Spinal cord (tissue), 10 donors: ENCODE results near the gene NAV3. TPM values are rescaled to one million over a fixed set of nuclear protein-coding genes. Genes with fewer than 3 reads are reported as not detected.

Experiments
- DNase-seq, 6 donors: peaks; one replicate each; pipeline versions ENCODE4 v3.0.0 to v3.0.0-alpha.2; 2013 to 2015; ENCODE audit warnings: low spot score in 6 of 6, low read depth in 4 of 6
- H3K27ac ChIP-seq: one replicate; pipeline ENCODE4 v1.5.1; 2013; ENCODE audit warnings: low read depth, low read length, control low read depth
- H3K27me3 ChIP-seq: one replicate; pipeline ENCODE4 v1.6.1; 2013; ENCODE audit warnings: low read length; ENCODE audit not compliant: control insufficient read depth, insufficient read depth
- H3K36me3 ChIP-seq: one replicate; pipeline ENCODE4 v1.6.1; 2013; ENCODE audit warnings: low read length; ENCODE audit not compliant: control insufficient read depth, insufficient read depth
- H3K4me1 ChIP-seq: one replicate; pipeline ENCODE4 v1.6.1; 2013; ENCODE audit warnings: low read length; ENCODE audit not compliant: control insufficient read depth, insufficient read depth
- H3K4me3 ChIP-seq: one replicate; pipeline ENCODE4 v1.5.1; 2013; ENCODE audit warnings: low read depth, low read length, control low read depth
- H3K9me3 ChIP-seq: one replicate; pipeline ENCODE4 v1.6.1; 2013; ENCODE audit warnings: low read length; ENCODE audit not compliant: control insufficient read depth, insufficient read depth
- WGBS: methylation state at CpG from one replicate; pipeline ENCODE4 v1.1.5; 2013; ENCODE audit warnings: missing lambda C conversion rate; ENCODE audit not compliant: insufficient coverage; 5-methylcytosine and 5-hydroxymethylcytosine counted together
- polyA plus RNA-seq, 2 donors: library from polyadenylated mRNA; unstranded; fragments of 120-200 nt; gene quantifications; one replicate each; pipeline ENCODE4 v1.2.1, GENCODE V29; 2013; ENCODE audit not compliant: insufficient read length in 2 of 2
- total RNA-seq, 2 donors: library from RNA; depleted of rRNA in 1 of 2; stranded (reverse); fragments of 120-200 nt in 1 of 2; fragments of >200 nt in 1 of 2; gene quantifications; one replicate each; pipeline versions ENCODE4 v1.2.3 to v1.2.4, GENCODE V29; 2013 to 2014
- donor health status: healthy.

NAV3 gene
- total and polyA plus RNA-seq, 4 donors = 28.9 to 96.3 (median 47.1) TPM

- no peak for DNase-seq
- Histone ChIP-seq H3K27ac (no peak overlapping the region), H3K27me3 (no peaks in the 10 kb centered on the region), H3K4me1 (no peaks in the 10 kb centered on the region), H3K9me3 (peaks cover 2% of the 10 kb centered on the region), H3K4me3 (no peak overlapping the region), H3K36me3 (no peaks in the 10 kb centered on the region)
- WGBS = 87% methylated on average over 7 of the region's 9 CpGs
These were observed 22.2 kb upstream of the NAV3 start for GRCh38 chr12:77808534-77808933.

- no peak for DNase-seq
- Histone ChIP-seq H3K4me3 (no peak overlapping the region), H3K4me1 (no peaks in the 10 kb centered on the region), H3K27ac (no peak overlapping the region), H3K27me3 (no peaks in the 10 kb centered on the region), H3K9me3 (no peaks in the 10 kb centered on the region), H3K36me3 (no peaks in the 10 kb centered on the region)
- WGBS = no CpG with 5 or more reads among the region's 2 CpGs
These were observed 17.1 kb upstream of the NAV3 start for GRCh38 chr12:77813558-77813957.

DNA sequence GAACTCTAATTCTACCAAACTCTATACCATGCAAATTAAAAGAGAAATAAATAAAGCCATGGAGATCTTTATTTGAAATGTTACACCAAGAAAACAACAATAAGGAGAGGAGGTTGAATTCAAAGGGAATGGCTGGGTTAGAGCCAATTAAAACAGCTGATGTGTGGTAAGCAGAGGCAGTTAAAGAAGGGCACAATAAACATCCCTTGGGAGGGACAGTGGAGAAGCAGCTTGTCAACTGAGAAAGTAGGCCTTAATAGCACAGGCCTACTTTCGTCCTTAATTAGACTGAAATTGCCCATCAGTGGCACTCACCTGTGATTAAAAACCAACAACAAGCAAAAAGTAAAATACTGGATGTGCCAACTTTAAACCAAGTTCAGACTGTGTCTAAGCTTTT is 16.3 kb upstream of the NAV3 start:
- 50% methylated on average over 1 of the region's 1 CpG for WGBS
- Histone ChIP-seq H3K4me1 (no peaks in the 10 kb centered on the region), H3K4me3 (no peak overlapping the region), H3K36me3 (no peaks in the 10 kb centered on the region), H3K9me3 (no peaks in the 10 kb centered on the region), H3K27me3 (no peaks in the 10 kb centered on the region), H3K27ac (no peak overlapping the region)
- DNase-seq = peak in 1 of 6 donors; percentile 66

DNA sequence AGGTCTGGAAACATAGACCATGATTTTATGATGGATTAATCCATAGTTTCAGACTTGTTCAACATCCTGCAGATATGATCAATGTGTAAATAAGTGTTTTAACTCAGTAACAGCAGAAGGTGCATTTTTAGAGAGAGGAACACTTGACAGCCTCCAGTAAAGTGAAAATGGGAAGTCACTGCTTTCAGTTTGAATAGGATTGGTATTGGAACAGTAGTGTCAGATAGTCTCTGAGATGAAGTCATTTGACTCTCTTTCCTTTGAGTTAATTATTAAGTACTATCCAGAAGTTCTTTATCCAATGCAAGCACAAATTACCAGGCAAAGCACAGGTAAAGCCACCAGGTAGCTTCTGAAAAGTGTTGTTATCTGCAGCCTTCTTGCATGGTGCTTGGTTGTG is 14.5 kb upstream of the NAV3 start:
- Histone ChIP-seq H3K4me3 (no peak overlapping the region), H3K36me3 (no peaks in the 10 kb centered on the region), H3K27me3 (no peaks in the 10 kb centered on the region), H3K4me1 (no peaks in the 10 kb centered on the region), H3K27ac (no peak overlapping the region), H3K9me3 (no peaks in the 10 kb centered on the region)
- no peak for DNase-seq

GRCh38 chr12:77817276-77817675 is 13.4 kb upstream of the NAV3 start:
- no peak overlapping the region for H3K27ac ChIP-seq
- H3K4me3 ChIP-seq = no peak overlapping the region
- H3K36me3 ChIP-seq = no peaks in the 10 kb centered on the region
- no peaks in the 10 kb centered on the region for H3K4me1 ChIP-seq
- WGBS = no CpG with 5 or more reads among the region's 2 CpGs
- H3K9me3 ChIP-seq = no peaks in the 10 kb centered on the region
- DNase-seq = no peak
- no peaks in the 10 kb centered on the region for H3K27me3 ChIP-seq

DNA sequence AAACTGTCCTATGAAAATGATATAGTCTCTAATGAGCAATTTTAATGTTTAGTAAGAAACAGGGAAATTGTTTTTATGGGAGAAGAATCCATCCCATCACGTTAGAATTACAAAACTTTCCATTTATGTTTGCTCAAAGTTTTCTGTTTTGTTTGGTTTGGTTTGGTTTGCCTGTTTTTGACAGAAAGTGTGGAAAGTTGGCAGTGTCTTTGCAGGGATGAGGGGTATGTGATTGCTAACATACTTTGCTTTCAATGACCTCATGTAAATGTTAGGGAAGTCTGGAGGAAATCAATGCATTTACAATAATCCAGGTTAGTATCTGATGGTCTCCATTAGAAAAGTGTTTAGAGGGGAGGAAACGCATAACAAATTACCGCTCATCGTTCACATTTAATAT is 12.3 kb upstream of the NAV3 start:
- no peaks in the 10 kb centered on the region for H3K4me1 ChIP-seq
- H3K27me3 ChIP-seq = no peaks in the 10 kb centered on the region
- WGBS = no CpG with 5 or more reads among the region's 4 CpGs
- no peaks in the 10 kb centered on the region for H3K9me3 ChIP-seq
- no peak for DNase-seq
- H3K27ac ChIP-seq = no peak overlapping the region
- no peaks in the 10 kb centered on the region for H3K36me3 ChIP-seq
- H3K4me3 ChIP-seq = no peak overlapping the region

DNA sequence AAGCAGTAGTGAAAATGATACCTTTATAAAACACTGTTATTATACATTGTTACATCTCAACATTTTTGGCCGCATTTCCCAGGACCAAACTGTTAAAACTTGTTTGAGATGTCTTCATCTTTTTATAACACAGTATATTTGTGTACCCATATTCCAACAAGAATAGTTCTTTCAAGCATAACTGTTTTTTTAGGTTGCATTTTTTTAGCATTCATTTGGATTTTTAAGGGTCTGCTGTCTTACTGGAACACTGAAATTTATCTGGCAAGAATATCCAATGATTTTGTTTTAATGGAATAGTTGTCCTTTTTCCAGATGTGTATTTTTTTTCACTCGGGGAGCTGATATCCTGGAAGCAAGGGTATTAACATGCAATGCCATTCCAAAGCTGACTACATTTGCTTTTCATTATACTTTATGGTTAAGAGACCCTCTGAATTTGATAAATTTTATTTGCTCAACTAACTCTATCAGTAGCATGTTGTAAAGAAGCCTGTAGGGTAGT is 8.9 kb upstream of the NAV3 start:
- no peak for DNase-seq
- no peaks in the 10 kb centered on the region for H3K9me3 ChIP-seq
- no peak overlapping the region for H3K4me3 ChIP-seq
- WGBS = no CpG with 5 or more reads among the region's 2 CpGs
- no peaks in the 10 kb centered on the region for H3K36me3 ChIP-seq
- no peaks in the 10 kb centered on the region for H3K4me1 ChIP-seq
- no peaks in the 10 kb centered on the region for H3K27me3 ChIP-seq
- no peak overlapping the region for H3K27ac ChIP-seq

DNA sequence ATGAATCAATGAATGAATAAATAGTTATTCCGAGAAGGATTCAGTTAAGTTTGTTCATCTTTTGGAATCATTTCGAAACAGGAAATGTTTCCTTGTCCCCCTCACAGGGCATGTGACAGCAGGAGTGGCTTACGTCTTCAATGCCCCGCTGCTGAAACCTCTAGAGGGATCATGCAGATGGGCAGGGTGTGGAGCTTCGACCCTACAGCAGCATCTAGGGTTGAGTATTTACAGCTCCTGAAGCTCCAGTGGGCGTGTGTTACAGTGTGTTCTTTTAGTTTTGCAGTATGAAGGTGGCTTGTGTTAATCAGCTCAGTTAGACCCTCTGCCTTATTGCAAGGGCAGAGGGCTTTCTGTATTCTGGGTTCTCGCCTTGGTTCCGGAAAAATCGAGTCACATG is 2.6 kb downstream of the NAV3 start:
- H3K4me1 ChIP-seq = no peaks in the 10 kb centered on the region
- no peaks in the 10 kb centered on the region for H3K9me3 ChIP-seq
- peak overlapping the region; percentile 27 for H3K27ac ChIP-seq
- WGBS = 77% methylated on average over 8 of the region's 9 CpGs
- no peak for DNase-seq
- H3K36me3 ChIP-seq = no peaks in the 10 kb centered on the region
- H3K4me3 ChIP-seq = no peak overlapping the region
- H3K27me3 ChIP-seq = no peaks in the 10 kb centered on the region

DNA sequence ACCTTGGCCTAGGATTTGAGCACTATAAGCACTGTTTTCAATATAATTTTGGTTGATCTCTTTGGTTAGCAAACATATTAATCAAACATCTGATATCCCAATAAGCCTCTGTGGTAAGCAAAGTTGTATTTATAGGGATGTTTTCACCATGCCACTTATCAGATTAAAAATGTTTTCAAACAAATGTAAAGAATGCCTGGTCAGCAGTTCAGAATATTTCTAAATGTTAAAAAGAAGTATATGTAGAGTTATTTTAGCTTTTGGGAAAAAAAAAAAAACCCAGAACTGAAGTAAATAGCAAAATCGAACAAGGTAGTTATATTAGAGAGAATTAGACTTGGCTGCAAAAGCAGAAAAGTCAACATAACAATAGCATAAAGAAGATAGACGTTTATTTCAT is 3.9 kb downstream of the NAV3 start:
- Histone ChIP-seq H3K36me3 (no peaks in the 10 kb centered on the region), H3K9me3 (no peaks in the 10 kb centered on the region), H3K4me3 (no peak overlapping the region), H3K4me1 (no peaks in the 10 kb centered on the region), H3K27ac (no peak overlapping the region), H3K27me3 (no peaks in the 10 kb centered on the region)
- WGBS = no CpG with 5 or more reads among the region's 2 CpGs
- DNase-seq = no peak

DNA sequence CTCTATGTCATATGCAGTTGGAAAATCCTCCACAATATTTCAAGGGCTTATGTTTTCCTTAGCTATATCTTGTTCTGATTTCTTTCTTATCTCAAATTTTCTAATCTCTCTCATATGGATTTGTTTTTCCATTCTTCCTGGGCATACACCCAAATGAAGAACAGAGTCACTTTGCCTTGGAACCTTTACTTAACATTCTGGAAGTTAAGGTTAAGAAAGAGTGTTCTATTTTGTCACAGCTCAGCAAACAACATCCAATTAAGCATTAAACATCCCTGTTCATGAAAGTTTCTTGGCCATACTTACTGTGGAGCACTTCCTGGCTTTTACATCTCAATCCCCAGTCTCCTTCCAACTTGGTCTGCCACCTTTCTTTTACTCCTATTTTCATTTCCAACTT is 5.3 kb downstream of the NAV3 start:
- no peak overlapping the region for H3K4me3 ChIP-seq
- no peaks in the 10 kb centered on the region for H3K27me3 ChIP-seq
- H3K36me3 ChIP-seq = no peaks in the 10 kb centered on the region
- no peak overlapping the region for H3K27ac ChIP-seq
- DNase-seq = peak in 1 of 6 donors; percentile 49
- no peaks in the 10 kb centered on the region for H3K4me1 ChIP-seq
- H3K9me3 ChIP-seq = no peaks in the 10 kb centered on the region
